HG03175 (cell line): ENCODE measurements around the gene FCRL6.

ENCODE experiments used
- ATAC-seq: cut with Tn5 transposase; IDR thresholded peaks from one replicate; pipeline ENCODE4 v1.9.1; 2021; ENCODE audit warnings: mild to moderate bottlenecking, moderate library complexity; ENCODE audit not compliant: unreplicated experiment

Gene FCRL6

GRCh38 chr1:159860456-159860855, 58.3 kb downstream of the FCRL6 start:
- ATAC-seq, result no peak

DNA sequence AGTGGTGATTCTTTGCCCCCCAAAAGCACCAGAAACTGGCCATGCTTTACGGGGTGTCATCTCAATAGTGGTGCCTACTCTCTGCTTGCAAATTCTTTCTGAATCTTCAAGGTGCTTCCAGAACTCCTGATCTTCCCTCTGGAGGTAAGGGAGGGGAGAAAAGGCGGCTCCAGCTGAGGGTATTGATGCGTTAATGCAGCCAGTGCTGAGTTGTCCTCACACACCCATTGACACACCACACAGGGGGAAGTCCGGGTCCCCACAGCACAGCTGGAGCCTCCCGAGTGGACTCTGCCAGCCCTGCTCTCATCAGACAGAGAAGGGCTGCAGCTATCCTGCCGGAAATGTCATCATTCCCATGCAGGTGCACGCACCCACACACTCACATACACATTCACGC, 59.1 kb downstream of the FCRL6 start:
- no peak for ATAC-seq

DNA sequence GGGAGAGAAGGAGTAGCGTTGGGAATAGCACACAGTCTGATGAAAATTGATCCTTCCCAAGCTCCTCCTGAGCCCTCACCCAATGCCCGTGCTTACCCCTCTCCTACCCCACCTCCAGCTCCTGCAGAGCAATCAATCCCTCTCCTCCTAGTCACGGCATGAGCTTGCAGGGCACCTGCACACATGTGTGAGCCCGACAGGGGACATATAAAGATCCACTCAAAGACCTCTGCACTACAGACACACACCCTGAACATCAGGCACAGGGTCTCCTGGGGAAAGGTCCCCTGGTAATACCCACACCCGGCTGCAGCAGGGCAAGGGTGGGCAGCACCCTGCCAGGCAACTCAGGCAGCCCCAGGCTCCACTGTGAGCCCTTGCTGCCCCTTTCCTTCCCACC, 59.9 kb downstream of the FCRL6 start:
- ATAC-seq, result no peak

- ATAC-seq, result no peak
These were observed 60.4 kb downstream of the FCRL6 start, which contains the start of gene VSIG8 for GRCh38 chr1:159862557-159862956. Gene VSIG8 (minus strand): TSS chr1:159862657. CDS start chr1:159862521, 136 bp downstream.

DNA sequence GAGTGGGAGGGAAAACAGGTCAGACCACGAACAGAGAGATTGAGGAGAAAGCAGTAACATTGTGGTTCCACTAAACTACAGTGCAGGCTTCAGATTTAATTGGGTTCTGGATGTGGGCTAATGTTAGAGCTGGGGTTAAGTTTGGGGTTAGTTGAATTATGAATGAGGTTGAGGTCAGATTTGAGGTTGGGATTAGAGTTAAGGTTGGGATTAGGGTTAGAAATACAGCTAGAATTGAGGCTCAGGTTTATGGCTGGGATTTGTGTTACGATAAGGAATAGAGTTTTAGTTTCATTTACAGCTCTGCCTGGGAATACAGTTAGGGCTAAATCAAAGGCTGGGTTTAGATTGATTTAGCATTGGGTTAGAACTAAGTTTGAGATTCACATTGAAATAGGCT, 62.1 kb downstream of the FCRL6 start:
- ATAC-seq, result no peak
